H9 (cell line): Measurements from ENCODE around the gene BHLHE40. TPM values are rescaled to one million over a fixed set of nuclear protein-coding genes. Genes with fewer than 3 reads are reported as not detected.

Experiments
- DNase-seq: peaks from one replicate; pipeline ENCODE4 v3.0.0-alpha.2; 2017
- H2AFZ ChIP-seq: one replicate; pipeline ENCODE4 v1.6.1; 2013; ENCODE audit warnings: mild to moderate bottlenecking, low read length, control low read depth, moderate library complexity
- H2AK5ac ChIP-seq: 2 replicates; pipeline ENCODE4 v1.6.1; 2013; ENCODE audit warnings: low read length, control low read depth, mixed read lengths; ENCODE audit not compliant: insufficient read length
- H2BK120ac ChIP-seq: one replicate; pipeline ENCODE4 v1.6.1; 2013; ENCODE audit warnings: low read depth, mild to moderate bottlenecking, low read length, control low read depth, inconsistent platforms; ENCODE audit not compliant: poor library complexity, severe bottlenecking
- H2BK12ac ChIP-seq: 2 replicates; pipeline ENCODE4 v1.6.1; 2013; ENCODE audit warnings: low read length, control low read depth, mixed read lengths, low read depth; ENCODE audit not compliant: insufficient read length
- H2BK15ac ChIP-seq: 2 replicates; pipeline ENCODE4 v1.6.1; 2013; ENCODE audit warnings: low read depth, low read length, control low read depth
- H2BK20ac ChIP-seq: one replicate; pipeline ENCODE4 v1.6.1; 2013; ENCODE audit warnings: low read depth, mild to moderate bottlenecking, low read length, control low read depth, inconsistent platforms; ENCODE audit not compliant: poor library complexity, severe bottlenecking
- H2BK5ac ChIP-seq: 2 replicates; pipeline ENCODE4 v1.6.1; 2013; ENCODE audit warnings: low read length, control low read depth, mixed read lengths; ENCODE audit not compliant: insufficient read length
- H3K14ac ChIP-seq: 2 replicates; pipeline ENCODE4 v1.6.1; 2013; ENCODE audit warnings: low read length, control low read depth; ENCODE audit not compliant: insufficient read depth
- H3K18ac ChIP-seq: 2 replicates; pipeline ENCODE4 v1.6.1; 2013; ENCODE audit warnings: low read depth, mild to moderate bottlenecking, mixed read lengths, low read length, control low read depth; ENCODE audit not compliant: insufficient read length
- H3K23ac ChIP-seq: 2 replicates; pipeline ENCODE4 v1.6.1; 2013; ENCODE audit warnings: low read length, control low read depth, mixed read lengths, low read depth; ENCODE audit not compliant: insufficient read length
- H3K23me2 ChIP-seq: 2 replicates; pipeline ENCODE4 v1.6.1; 2013; ENCODE audit warnings: low read depth, mild to moderate bottlenecking, mixed read lengths, low read length, control low read depth; ENCODE audit not compliant: insufficient read length, poor library complexity, severe bottlenecking
- H3K27ac ChIP-seq: 2 replicates; pipeline ENCODE4 v1.5.1; 2013; ENCODE audit warnings: low read length, control low read depth, mixed read lengths, low read depth; ENCODE audit not compliant: insufficient read length
- H3K27me3 ChIP-seq: 2 replicates; pipeline ENCODE4 v1.6.1; 2013; ENCODE audit warnings: low read length, control low read depth, inconsistent platforms; ENCODE audit not compliant: insufficient read depth
- H3K4ac ChIP-seq: 2 replicates; pipeline ENCODE4 v1.6.1; 2013; ENCODE audit warnings: low read depth, mild to moderate bottlenecking, control low read depth, inconsistent platforms, low read length, moderate library complexity
- H3K4me1 ChIP-seq: 2 replicates; pipeline ENCODE4 v1.6.1; 2013; ENCODE audit warnings: low read length, control low read depth, inconsistent platforms; ENCODE audit not compliant: insufficient read depth
- H3K4me2 ChIP-seq: 2 replicates; pipeline ENCODE4 v1.6.1; 2013; ENCODE audit warnings: low read length, control low read depth, mixed read lengths; ENCODE audit not compliant: insufficient read length, insufficient read depth
- H3K56ac ChIP-seq: 2 replicates; pipeline ENCODE4 v1.6.1; 2013; ENCODE audit warnings: low read depth, mild to moderate bottlenecking, mixed read lengths, low read length, control low read depth; ENCODE audit not compliant: insufficient read length
- H3K79me1 ChIP-seq: 2 replicates; pipeline ENCODE4 v1.6.1; 2013; ENCODE audit warnings: low read depth, mild to moderate bottlenecking, moderate library complexity, low read length, control low read depth, inconsistent platforms; ENCODE audit not compliant: insufficient read depth, poor library complexity, severe bottlenecking
- H3K79me2 ChIP-seq: 2 replicates; pipeline ENCODE4 v1.6.1; 2013; ENCODE audit warnings: low read length, control low read depth, inconsistent platforms; ENCODE audit not compliant: insufficient read depth
- H3K9ac ChIP-seq: 2 replicates; pipeline ENCODE4 v1.6.1; 2013; ENCODE audit warnings: low read length, control low read depth, mixed read lengths; ENCODE audit not compliant: insufficient read length; ENCODE audit errors: extremely low read depth
- H3K9me3 ChIP-seq: one replicate; pipeline ENCODE4 v1.6.1; 2013; ENCODE audit warnings: low read depth, low read length, inconsistent platforms; ENCODE audit not compliant: control insufficient read depth
- H3T11ph ChIP-seq: one replicate; pipeline ENCODE4 v1.6.1; 2013; ENCODE audit warnings: mild to moderate bottlenecking, low read length, control low read depth, inconsistent platforms
- H4K20me1 ChIP-seq: one replicate; pipeline ENCODE4 v1.6.1; 2013; ENCODE audit not compliant: control insufficient read depth, insufficient read length, insufficient read depth
- H4K5ac ChIP-seq: 2 replicates; pipeline ENCODE4 v1.6.1; 2013; ENCODE audit warnings: low read depth, mild to moderate bottlenecking, mixed read lengths, low read length, control low read depth; ENCODE audit not compliant: insufficient read length
- H4K8ac ChIP-seq: replicated peaks from 2 replicates; pipeline ENCODE4 v1.6.1; 2013; ENCODE audit warnings: low read length, control low read depth, mixed read lengths, low read depth; ENCODE audit not compliant: insufficient read length
- H4K91ac ChIP-seq: 2 replicates; pipeline ENCODE4 v1.6.1; 2013; ENCODE audit warnings: low read depth, mild to moderate bottlenecking, moderate library complexity, mixed read lengths, low read length, control low read depth; ENCODE audit not compliant: insufficient read length
- H3K27ac Mint-ChIP-seq, 3 experiments: 2 replicates in 2 of 3; 3 replicates in 1 of 3; pipeline ENCODE4 v1.8.0; 2020 to 2021; ENCODE audit warnings: mixed read lengths in 3 of 3, mild to moderate bottlenecking in 1 of 3, moderate library complexity in 1 of 3
- H3K27me3 Mint-ChIP-seq: 2 replicates; pipeline ENCODE4 v1.8.0; 2021; ENCODE audit warnings: low read depth, mild to moderate bottlenecking, moderate library complexity, mixed read lengths
- H3K36me3 Mint-ChIP-seq, 3 experiments: 2 replicates in 2 of 3; 3 replicates in 1 of 3; pipeline ENCODE4 v1.8.0; 2020 to 2021; ENCODE audit warnings: low read depth in 3 of 3, mixed read lengths in 3 of 3; ENCODE audit not compliant: insufficient read depth in 1 of 3
- H3K4me1 Mint-ChIP-seq, 2 experiments: 2 replicates each; pipeline ENCODE4 v1.8.0; 2020; ENCODE audit warnings: mixed read lengths in 2 of 2
- H3K4me3 Mint-ChIP-seq, 2 experiments: 2 replicates in 1 of 2; 3 replicates in 1 of 2; pipeline ENCODE4 v1.8.0; 2020 to 2021; ENCODE audit warnings: mild to moderate bottlenecking in 2 of 2, mixed read lengths in 2 of 2, moderate library complexity in 1 of 2
- H3K9me3 Mint-ChIP-seq, 2 experiments: 2 replicates in 1 of 2; 3 replicates in 1 of 2; pipeline ENCODE4 v1.8.0; 2020; ENCODE audit warnings: mild to moderate bottlenecking in 2 of 2, mixed read lengths in 2 of 2, moderate library complexity in 1 of 2
- CTCF ChIP-seq: fragments of 200-600 bp; sonication (generic); conservative IDR thresholded peaks from 3 replicates; pipeline ENCODE4 v1.8.0; 2021; ENCODE audit warnings: antibody characterized with exemption, mild to moderate bottlenecking
- WGBS: extraction: QIAGEN DNeasy Blood & Tissue Kit; methylation state at CpG from one replicate; pipeline ENCODE4 v1.1.7; 2013; ENCODE audit warnings: missing lambda C conversion rate, low lambda C conversion rate, mixed read lengths; ENCODE audit not compliant: insufficient read length; ENCODE audit errors: extremely low coverage; 5-methylcytosine and 5-hydroxymethylcytosine counted together
- total RNA-seq: library from RNA; stranded (reverse); gene quantifications from 2 replicates; pipeline ENCODE4 v1.2.1, GENCODE V29; 2021

BHLHE40 gene
- total RNA-seq, 1 experiment from 2014 or later: 4.1 TPM

GRCh38 chr3:5002174-5002870 lies 23.1 kb downstream of the BHLHE40 start:
- no peak overlapping the region for H4K8ac ChIP-seq
- no peak overlapping the region for H3K23ac ChIP-seq
- no peaks in the 10 kb centered on the region for H3K9me3 Mint-ChIP-seq
- H3K79me1 ChIP-seq: no peaks in the 10 kb centered on the region
- no peak overlapping the region for H2BK15ac ChIP-seq
- H2BK12ac ChIP-seq: no peak overlapping the region
- no peak overlapping the region for H4K5ac ChIP-seq
- no peak overlapping the region for H3K4me2 ChIP-seq
- H3K79me2 ChIP-seq: no peaks in the 10 kb centered on the region
- H3K23me2 ChIP-seq: no peaks in the 10 kb centered on the region
- TF ChIP-seq CTCF: no peak
- H3K27me3 Mint-ChIP-seq: peaks cover 1% of the 10 kb centered on the region; the same call in 1 of the 2 replicates
- H3K9me3 ChIP-seq: no peaks in the 10 kb centered on the region
- H3T11ph ChIP-seq: no peak overlapping the region
- no peak overlapping the region for H2AFZ ChIP-seq
- no peak overlapping the region for H2BK20ac ChIP-seq
- H3K4me3 Mint-ChIP-seq: no peak overlapping the region
- no peak overlapping the region for H3K56ac ChIP-seq
- H4K91ac ChIP-seq: no peak overlapping the region
- peaks cover 12 to 13% of the 10 kb centered on the region in 2 experiments for H3K4me1 Mint-ChIP-seq
- H4K20me1 ChIP-seq: no peaks in the 10 kb centered on the region
- no CpG with 5 or more reads among the region's 16 CpGs for WGBS
- no peak overlapping the region for H3K4ac ChIP-seq
- no peak overlapping the region for H2BK120ac ChIP-seq
- no peak overlapping the region for H3K14ac ChIP-seq
- no peak overlapping the region for H2BK5ac ChIP-seq
- no peak for DNase-seq
- no peaks in the 10 kb centered on the region for H3K36me3 Mint-ChIP-seq
- H3K4me1 ChIP-seq: no peaks in the 10 kb centered on the region
- no peak overlapping the region for H3K18ac ChIP-seq
- peak overlapping the region in 1 of 3 experiments; percentile 67; a peak in 2 of 7 replicates for H3K27ac Mint-ChIP-seq
- H3K27ac ChIP-seq: no peak overlapping the region
- H3K9ac ChIP-seq: no peak overlapping the region
- H2AK5ac ChIP-seq: no peak overlapping the region
- H3K27me3 ChIP-seq: no peaks in the 10 kb centered on the region
